NCI-H2107 (cell line): ENCODE data around the gene KRTAP10-2.

Experiments
- DNase-seq: peaks from one replicate; lab custom pipeline; 2025; lab: John Stamatoyannopoulos, UW

Gene KRTAP10-2

GRCh38 chr21:44526096-44526997 lies 25.0 kb downstream of the KRTAP10-2 start:
- DNase-seq: no peak

GRCh38 chr21:44525391-44526095 lies 25.8 kb downstream of the KRTAP10-2 start:
- no peak for DNase-seq

DNA sequence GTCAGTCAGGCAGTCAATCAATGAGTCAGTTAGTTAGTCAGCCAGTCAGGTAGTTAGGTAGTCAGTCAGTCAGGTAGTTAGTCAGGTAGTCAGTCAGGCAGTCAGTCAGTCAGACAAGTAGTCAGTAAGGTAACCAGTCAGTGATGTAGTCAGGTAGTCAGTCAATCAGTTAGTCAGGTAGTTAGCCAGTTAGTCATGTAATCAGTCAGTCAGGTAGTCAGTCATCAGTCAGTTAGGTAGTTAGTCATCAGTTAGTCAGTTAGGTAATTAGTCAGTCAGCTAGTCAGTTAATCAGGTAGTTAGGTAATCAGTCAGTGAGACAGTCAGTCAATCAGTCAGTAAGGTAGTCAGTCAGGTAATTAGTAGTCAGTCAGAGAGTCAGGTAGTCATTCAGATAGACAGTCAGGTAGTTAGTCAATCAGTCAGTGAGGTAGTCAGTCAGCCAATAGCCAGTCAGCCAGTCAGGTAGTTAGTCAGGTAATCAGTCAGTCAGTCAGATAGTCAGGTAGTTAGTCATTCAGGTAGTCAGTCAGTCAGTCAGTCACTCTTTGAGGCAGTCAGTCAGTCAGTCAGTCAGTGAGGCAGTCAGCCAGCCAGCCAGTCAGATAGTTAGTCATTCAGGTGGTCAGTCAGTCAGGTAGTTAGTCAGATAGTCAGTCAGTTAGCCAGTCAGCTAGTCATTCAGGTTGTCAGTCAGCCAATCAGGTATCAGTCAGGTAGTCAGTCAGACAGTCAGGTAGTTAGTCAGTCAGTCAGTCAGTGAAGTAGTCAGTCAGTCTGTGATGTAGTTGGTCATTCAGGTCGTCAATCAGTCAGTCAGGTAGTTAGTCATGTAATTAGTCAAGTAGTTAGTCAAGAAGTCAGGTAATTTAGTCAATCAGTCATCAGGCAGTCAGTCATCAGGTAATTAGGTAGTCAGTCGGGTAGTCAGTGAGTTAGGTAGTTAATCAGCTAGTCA lies 26.6 kb downstream of the KRTAP10-2 start:
- DNase-seq: no peak

DNA sequence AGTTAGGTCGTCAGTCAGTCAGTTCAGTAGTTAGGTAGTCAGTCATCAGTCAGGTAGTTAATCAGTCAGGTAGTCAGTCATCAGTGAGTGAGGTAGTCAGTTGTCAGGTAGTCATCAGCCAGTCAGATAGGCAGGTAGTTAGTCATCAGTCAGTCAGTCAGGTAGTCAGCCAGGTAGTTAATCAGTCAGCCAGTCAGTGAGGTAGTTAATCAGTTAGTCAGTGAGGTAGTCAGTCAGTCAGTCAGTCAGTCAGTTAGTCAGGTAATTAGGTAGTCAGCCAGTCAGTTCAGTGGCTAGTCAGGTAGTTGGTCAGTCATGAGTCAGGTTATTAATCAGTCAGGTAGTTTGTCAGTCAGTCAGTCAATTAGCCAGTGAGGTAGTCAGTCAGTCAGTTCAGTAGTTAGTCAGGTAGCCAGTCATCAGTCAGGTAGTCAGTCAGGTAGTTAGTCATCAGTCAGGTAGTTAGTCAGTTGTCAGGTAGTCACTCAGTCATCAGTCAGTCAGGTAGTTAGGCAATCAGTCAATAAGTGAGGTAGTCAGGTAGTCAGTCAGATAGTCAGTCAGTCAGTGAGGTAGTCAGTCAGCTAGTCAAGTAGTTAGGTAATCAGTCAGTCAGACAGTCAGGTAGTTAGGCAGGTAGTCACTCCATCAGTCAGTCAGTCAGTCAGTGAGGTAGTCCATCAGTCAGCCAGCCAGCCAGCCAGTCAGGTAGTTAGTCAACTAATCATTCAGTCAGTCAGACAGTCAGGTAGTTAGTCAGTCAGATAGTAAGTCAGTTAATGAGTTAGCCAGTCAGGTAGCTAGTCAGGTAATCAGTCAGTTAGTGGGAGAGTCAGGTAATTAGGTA lies 27.5 kb downstream of the KRTAP10-2 start:
- no peak for DNase-seq

DNA sequence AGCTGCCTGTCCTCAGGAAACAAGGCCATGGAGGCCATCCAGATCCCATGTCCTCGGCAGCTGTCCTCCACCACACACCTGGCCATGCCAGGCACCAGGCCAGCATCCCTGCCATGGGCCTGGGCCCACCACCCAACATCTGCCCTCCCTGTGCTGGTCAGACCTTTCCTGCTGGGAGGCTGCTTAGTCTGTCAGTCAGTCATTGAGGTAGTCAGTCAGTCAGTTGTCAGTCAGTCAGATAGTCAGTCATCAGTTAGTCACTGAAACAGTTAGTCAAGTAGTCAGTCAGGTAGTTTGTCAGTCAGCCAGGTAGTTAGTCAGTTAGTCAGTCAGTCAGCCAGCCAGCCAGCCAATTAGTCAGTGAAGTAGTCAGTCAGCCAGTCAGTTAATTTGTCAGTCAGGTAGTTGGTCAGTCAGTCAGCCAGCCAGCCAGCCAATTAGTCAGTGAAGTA lies 28.5 kb downstream of the KRTAP10-2 start:
- no peak for DNase-seq

DNA sequence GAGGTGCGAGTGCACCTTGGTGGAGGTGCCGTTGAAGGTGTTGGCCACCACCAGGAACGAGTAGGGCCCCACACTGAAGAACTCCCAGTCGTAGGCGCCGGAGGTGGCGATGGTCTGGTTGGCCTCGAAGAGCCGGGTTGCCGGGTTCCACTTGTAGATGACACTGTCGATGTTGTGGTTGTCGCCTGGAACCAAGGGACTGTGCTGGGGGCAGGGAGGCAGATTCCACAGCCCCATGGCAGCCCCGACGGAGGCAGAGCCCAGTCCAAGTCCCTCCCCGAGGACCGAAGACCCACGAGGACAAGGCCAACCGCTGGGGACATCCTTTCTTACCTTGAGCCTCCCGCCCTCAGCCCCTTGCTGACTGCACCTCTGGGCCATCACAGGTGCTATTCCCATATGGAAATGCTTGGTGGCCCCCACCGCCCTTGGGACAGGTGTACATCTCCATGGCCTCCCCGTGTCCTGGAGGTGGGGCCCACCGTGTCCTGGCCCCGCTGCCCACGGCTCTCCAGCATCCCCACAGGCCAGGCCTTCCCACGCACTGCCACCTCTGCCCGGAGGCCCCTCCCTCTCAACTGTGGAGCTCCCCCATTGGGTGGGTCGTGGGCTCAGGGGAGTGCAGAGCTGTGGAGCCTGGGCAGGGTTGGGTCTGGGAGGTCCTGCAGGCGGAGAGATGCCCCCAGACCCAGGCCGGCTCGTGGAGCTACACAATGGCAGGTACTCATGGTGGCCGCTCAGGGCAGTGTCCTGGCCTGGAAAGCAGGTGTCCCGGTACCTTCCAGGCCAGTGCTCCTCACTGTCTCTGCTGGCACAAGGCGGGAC lies 29.2 kb downstream of the KRTAP10-2 start:
- DNase-seq: no peak

- no peak for DNase-seq
These were observed 29.9 kb downstream of the KRTAP10-2 start for GRCh38 chr21:44521301-44521927.

DNA sequence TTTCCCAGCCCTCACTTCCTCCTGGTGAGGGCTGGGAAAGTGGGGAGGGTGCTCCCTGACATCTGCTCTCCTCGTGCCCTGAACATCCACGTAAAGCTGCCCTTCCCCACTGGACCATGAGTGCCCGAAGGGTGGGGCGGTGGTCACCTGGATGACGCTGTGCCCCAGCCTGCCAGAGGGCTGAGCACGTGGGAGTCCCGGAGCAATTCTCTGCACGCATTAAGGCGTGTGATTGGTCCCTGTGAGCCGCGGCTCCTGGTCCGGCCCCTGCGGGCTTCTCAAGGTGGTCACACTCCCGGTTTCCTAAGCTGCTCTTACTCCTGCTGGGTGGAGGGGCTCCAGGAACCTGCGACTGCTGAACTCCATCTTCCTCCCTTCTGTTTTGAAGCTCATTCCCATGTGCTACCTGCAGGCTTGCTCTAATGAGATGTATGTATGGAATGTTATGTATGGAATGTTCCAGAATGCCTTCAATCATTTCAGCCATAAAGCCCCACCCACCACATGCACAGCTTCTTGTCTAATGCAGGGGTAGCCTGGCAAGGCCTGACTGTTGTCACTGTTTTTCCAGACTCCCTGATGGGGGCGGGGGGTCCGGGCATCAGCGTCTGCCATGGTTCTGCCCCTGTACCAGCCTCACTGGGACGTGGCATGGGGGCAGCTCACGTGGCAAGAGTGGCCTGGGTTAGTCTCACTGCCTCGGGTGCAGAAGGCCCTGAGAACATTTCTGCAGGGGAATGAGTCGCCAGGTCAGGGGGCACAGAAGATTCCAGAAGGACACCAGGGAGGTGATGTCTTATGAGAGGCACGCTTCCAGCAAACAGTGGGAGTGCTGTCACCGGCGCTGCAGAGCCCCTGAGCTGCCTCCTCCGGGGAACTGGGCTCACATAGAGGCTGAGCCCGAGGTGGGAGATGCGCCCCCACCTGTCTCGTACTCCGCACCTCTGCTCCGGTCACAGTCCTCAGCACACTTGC lies 30.7 kb downstream of the KRTAP10-2 start:
- DNase-seq: no peak

GRCh38 chr21:44519346-44520325 lies 31.7 kb downstream of the KRTAP10-2 start:
- DNase-seq: no peak

DNA sequence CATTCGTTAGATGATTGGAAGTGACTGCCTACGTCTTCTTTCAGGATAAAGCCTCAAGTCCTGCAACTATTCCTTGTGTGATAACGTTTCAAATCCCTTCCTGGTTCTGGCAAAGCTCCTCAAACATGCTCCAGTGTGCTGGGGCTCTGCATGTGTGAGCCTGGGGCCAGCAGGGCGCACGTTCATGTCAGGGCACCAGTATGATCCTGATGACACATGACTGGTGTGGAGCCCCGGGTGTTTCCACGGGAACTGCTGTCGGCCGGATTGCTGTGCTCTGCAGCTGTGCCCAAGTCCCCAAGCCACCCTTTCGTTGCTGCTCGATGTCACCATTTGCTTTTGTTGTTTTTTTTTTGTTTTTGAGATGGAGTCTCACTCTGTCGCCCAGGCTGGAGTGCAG lies 32.6 kb downstream of the KRTAP10-2 start:
- DNase-seq: no peak

DNA sequence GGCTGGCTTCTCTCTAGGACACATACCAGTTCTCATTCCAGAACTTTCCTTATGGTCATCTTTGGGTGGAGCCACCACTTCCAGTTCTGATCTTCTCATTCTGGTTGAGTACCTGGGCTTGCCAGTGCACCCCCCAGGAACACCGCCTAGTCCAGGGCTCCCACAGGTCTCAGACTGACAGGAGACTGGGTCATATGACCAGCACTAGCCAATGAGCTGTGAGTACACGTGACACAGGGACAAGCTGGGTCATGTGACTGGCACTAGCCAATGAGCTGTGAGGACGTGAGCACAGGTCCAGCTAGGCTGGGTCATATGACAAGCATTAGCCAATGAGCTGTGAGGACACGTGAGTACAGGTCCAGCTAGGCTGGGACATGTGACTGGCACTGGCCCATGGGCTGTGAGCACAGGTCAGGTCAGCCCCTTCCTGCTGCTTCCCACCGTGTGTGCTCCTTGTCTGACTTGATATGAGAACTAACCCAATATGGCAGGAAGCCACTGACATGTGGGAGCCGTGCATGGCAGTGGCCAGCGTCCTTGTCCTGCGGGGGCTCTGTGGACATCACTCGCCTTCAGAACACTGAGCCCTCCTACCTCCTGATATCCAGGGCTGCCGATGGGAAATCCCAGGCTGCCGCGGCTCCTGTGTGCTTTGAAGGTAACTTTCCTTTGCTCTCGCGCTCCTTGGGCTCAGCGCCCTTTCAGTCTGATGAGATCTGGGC lies 34.0 kb downstream of the KRTAP10-2 start:
- no peak for DNase-seq

DNA sequence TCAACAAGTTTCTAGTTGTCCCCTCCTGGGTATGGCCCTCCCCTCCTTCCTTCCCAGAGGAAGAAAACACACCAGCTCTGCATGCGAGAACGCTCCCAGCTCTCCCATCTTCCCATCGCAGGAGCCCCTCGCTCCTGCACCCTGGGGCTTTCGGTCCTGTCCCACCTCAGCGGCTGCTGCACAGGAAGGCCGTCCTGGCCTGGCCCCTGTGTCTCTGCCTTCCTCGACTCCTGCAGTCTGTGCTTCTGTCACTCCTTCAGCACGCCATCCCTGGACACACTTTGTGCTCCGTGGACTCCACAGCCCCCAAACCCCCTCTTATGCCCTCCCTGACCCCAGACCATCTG lies 34.5 kb downstream of the KRTAP10-2 start:
- DNase-seq: no peak

DNA sequence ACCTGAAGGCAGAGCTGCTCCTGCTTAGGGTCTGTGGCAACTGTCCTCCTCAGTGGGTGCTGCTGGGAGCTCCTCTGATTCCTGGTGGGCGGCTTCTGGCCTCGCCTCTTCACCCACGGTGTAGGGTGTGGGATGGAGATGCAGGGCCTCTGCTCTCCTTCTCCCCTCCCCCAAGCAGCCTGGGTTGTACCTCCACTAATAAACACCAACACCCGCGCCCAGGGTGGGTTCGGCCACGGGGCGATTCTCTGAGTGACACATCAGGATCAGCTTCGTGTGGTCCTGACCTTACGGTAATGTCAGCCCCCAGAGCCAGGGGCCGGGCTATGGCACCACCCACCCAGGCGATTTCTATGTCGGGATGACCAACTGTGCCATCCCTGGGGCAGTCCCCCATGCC lies 35.0 kb downstream of the KRTAP10-2 start:
- DNase-seq: no peak

GRCh38 chr21:44515359-44516165 lies 35.7 kb downstream of the KRTAP10-2 start:
- no peak for DNase-seq

DNA sequence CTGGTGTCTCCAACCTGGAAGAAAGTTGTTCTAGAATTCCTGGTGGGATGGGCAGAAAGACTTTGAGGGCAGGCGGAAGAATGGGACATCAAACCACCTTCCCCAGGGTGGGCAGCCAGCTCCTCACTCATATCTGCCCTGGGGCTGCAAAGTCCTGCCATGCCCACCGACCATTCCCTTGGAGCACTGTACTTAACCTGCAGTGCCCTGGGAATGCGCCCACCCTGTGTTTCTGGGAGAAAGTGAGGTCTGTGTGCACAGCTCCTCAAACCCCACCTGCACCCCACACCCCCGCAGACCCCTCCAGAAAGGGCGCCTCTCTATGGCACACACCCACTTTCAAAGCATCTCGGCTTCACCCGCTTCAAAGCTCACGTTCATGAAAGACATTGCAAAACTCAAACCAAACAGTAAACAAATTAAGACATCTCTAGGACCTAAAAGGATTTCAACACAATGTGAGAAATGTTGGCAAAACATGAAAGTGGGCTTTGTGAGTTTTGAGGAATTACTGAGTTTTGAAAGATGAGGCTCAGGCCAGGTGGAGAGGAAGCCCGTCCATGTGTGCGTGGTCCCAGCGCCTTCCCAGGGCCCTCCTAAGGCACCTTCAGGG lies 36.5 kb downstream of the KRTAP10-2 start:
- no peak for DNase-seq

- DNase-seq: no peak
These were observed 37.1 kb downstream of the KRTAP10-2 start for GRCh38 chr21:44514218-44514520.
